GM19238 (cell line): ENCODE measurements around the gene NHLRC2.
"Not testable (repeated sequence)": the region's sequence is repeated elsewhere in the genome, so short reads cannot be mapped to it uniquely, and the experiment has no call there.

ENCODE experiments used
- DNase-seq: peaks from one replicate; pipeline ENCODE4 v3.0.0; 2011; ENCODE audit warnings: low spot score; ENCODE audit not compliant: insufficient read length

Gene NHLRC2

DNA sequence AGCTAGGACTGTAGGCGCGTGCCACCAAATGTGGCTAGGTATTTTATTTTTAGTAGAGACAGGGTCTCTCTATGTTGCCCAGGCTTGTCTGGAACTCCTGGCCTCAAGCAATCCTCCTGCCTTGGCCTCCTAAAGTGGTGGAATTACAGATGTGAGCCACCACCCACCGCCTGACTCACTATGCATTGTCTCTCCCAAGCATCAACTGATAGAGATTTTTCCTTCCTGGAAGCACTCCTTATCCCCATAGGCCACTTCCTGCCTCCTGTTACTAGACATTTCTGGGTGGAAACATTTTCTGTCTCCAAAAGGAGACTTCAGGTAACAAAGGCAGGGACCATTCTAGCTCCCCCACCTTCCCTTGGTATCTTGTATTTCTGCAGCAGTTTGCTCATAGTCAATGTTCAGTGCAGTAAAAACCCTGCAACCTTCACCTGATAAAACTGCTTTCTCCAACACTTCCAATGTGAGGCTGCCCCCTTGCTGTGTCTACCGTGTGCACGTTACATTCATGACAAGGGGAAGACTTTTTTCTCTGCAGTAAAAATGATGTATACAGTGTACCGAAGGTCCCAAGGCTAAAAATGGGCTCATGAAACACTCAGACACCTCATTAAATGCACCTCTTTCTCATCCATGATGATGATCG lies 84.9 kb downstream of the NHLRC2 start:
- no peak for DNase-seq

GRCh38 chr10:113941140-113941539 lies 86.7 kb downstream of the NHLRC2 start:
- DNase-seq, result no peak

GRCh38 chr10:113943196-113943595 lies 88.7 kb downstream of the NHLRC2 start:
- not testable (repeated sequence) for DNase-seq

- DNase-seq, result no peak
These were observed 90.7 kb downstream of the NHLRC2 start for GRCh38 chr10:113945075-113945686.

DNA sequence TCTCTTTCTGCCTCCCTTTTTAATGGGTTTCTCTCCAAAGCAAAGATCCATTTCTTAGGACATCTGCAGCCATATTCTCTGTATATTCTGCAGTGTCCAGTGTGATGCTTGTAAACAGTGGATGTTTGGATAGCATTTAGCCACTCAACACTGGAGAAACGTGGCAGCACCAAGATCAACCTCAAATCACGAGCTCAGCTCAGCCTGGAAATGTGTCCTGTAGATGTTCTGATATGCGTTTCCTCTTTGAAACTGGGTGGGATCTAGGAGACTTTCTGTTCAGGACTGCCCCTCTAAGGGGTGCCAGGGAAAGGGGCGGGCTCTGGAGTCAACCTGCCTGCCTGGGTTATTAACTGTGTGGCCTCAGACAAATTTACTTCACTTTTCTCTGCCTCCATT lies 91.2 kb downstream of the NHLRC2 start:
- DNase-seq, result no peak

DNA sequence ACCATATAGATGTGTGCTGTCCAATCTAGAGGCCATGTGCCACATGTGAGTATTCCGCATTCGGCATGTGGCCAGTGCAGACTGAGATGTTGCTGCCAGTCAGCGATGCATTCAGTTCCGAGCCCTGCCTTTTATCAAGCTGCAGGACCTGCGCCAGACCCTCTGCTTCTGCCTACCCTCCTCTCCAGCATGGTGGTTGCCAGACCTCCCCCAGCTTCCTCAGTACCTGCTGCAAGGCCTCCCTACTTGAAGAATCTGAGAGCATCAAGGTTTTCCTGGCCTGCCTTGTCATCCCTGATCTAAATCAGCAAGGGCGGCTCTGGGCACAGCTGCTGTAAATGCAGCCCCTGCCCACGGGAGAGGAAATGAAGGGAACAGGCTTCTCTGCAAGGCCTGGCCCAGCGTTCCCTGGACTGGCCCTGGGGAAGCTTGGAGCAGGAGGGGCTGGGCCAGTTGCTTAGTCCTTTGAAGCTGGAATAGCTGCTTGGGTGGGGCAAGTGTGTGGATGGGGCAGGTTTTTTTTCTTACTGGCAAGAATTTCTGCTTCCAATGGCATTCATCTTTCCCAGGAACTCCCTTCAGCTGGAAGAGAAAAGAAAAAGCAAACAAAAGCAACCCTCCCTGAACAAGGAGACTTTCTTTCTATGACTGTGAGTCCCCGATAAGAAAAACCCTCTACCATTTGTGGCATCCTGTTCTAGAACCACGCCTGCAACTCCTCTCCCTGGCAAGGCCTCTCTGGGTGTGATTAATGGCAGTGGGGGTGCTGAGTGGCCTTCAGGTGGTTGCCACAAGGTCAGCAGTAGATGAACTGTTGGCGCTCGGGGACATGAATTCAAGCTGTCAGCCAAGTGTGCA lies 93.0 kb downstream of the NHLRC2 start:
- DNase-seq, result no peak

DNA sequence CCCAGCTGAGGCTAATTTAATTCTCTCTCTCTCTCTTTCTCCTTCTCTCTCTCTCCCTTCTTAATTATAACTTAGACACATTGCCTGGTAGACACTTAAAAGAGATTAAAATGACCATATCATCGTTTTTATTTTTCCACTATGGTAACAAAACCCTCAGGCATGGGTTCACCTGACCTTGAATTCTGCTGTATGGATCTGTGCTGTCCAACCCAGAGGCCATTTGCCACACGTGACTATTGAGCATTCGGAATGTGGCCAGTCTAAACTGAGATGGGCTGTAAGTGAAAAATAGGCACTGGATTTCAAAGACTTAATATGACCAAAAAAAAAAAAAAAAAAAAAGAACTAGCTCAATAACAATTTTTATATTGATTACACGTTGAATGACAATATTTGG lies 93.6 kb downstream of the NHLRC2 start:
- DNase-seq, result no peak

- no peak for DNase-seq
These were observed 95.8 kb downstream of the NHLRC2 start for GRCh38 chr10:113950268-113950667.

GRCh38 chr10:113953505-113954272 lies 99.2 kb downstream of the NHLRC2 start:
- no peak for DNase-seq

DNA sequence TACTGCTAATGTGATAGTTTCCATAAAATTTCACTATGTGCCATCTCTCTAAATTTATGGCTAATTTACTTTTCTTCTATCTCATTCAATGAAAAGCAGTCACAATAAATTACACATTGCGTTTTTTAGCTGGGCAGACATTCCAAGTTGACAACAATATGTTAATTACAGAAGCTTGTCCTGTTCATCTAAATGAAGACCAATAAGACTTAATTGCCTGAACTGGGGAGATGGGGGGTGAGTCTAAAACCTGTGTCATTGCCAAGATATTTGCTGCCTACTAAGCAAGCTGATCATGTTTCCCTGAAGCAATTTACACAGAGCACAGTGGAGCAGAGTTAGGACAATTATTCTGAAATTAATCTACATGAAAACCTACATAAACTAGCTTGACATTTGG lies 99.9 kb downstream of the NHLRC2 start:
- no peak for DNase-seq

DNA sequence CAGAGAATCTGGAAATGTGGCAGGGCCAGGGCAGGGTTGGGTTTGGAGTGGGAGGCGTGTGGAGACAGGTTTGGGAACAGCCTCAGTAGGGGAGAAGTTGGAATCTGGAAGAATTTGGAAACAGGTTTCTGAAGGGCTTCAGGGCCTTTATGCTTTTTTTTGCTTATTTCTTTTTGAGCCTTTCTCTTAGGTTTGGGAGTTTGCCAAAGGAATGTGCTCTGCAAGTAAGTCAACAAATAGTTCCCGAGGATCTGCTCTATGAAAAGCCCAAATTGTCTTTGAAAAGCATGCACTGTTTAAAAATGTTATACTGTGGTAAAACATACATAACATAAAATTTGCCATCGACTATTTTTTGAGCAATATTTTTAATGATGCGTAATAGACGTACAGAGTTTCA lies 102.6 kb downstream of the NHLRC2 start:
- no peak for DNase-seq

- no peak for DNase-seq
These were observed 104.3 kb downstream of the NHLRC2 start for GRCh38 chr10:113958631-113959382.

DNA sequence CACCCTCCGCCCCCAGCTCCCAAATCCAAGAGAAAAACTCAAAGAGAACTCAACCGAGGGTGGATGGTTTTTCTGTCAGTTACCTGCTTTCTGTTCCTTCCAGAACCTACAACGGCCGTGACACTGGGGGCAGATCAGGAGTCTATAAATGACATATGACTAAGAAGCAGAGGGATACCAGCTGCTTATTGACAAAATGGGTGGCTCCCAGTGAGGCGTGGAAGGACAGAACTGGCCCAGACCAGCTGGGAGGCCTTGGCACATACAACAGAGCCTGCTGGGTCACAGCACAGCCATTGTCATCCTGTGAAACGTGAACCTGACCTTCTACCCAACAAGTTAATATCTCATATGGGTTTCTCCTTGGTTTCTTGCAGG lies 104.9 kb downstream of the NHLRC2 start:
- DNase-seq, result no peak

GRCh38 chr10:113960617-113961181 lies 106.2 kb downstream of the NHLRC2 start:
- no peak for DNase-seq

GRCh38 chr10:113961182-113962031 lies 106.9 kb downstream of the NHLRC2 start:
- no peak for DNase-seq

DNA sequence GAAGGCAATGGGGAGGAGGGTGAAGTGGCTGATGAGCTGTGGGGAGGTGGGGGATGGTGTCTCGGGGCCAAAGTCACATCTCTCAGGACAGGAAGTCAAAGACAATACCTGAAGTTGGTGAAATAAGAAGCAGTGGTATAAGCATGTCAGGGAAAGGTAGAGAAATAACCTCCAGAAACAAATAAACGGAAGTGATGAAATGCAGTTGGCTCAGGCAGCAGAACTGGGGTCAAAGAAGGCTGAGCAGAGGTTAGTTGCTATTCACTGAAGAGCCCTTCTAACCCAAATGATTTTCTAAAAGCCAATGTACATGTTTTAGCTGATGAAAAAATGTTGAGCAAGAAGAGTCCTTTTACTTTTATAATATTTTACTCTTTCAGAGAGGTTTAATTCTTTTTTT lies 110.6 kb downstream of the NHLRC2 start:
- DNase-seq, result no peak

DNA sequence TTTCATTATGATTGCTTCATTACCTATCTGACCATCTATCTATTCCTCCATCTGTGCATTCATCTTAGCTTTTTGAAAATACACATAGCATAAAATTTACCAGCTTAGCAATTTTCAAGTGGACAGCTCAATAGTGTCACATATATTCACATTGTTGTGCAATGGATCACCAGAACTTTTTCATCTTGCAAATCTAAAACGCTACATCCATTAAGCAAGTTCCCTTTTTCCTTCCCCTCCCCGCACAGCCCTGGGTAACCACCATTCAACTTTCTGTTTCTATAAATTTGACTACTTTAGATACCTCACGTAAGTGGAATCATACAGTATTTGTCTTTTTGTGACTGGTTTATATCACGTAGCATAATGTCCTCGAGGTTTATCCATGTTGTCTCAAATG lies 111.2 kb downstream of the NHLRC2 start:
- no peak for DNase-seq
